ENCODE measurements around the gene CADM1.

GRCh38 chr11:115366826-115367225 is 137.4 kb downstream of the CADM1 start:
- TF ChIP-seq, protein P1, sequence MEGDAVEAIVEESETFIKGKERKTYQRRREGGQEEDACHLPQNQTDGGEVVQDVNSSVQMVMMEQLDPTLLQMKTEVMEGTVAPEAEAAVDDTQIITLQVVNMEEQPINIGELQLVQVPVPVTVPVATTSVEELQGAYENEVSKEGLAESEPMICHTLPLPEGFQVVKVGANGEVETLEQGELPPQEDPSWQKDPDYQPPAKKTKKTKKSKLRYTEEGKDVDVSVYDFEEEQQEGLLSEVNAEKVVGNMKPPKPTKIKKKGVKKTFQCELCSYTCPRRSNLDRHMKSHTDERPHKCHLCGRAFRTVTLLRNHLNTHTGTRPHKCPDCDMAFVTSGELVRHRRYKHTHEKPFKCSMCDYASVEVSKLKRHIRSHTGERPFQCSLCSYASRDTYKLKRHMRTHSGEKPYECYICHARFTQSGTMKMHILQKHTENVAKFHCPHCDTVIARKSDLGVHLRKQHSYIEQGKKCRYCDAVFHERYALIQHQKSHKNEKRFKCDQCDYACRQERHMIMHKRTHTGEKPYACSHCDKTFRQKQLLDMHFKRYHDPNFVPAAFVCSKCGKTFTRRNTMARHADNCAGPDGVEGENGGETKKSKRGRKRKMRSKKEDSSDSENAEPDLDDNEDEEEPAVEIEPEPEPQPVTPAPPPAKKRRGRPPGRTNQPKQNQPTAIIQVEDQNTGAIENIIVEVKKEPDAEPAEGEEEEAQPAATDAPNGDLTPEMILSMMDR (IDR thresholded peaks at IDR 0.05), result no peak
- no peak for TF ChIP-seq POLR2A (IDR thresholded peaks at IDR 0.05)

Measured in heart left ventricle (tissue), 13 donors.